GM12892 (cell line): ENCODE measurements around the gene UBE2H.

Source experiments
- POLR2A ChIP-seq: IDR thresholded peaks from 2 replicates; pipeline ENCODE4 v1.6.1; 2011; ENCODE audit warnings: low read depth, low read length, control low read depth
- POLR2AphosphoS5 ChIP-seq: IDR thresholded peaks from 2 replicates; pipeline ENCODE4 v1.6.1; 2011; ENCODE audit warnings: low read depth, low read length, control low read depth
- TAF1 ChIP-seq: IDR thresholded peaks from 2 replicates; pipeline ENCODE4 v1.6.1; 2011; ENCODE audit warnings: low read depth, mild to moderate bottlenecking, control low read depth, low read length, borderline replicate concordance

DNA sequence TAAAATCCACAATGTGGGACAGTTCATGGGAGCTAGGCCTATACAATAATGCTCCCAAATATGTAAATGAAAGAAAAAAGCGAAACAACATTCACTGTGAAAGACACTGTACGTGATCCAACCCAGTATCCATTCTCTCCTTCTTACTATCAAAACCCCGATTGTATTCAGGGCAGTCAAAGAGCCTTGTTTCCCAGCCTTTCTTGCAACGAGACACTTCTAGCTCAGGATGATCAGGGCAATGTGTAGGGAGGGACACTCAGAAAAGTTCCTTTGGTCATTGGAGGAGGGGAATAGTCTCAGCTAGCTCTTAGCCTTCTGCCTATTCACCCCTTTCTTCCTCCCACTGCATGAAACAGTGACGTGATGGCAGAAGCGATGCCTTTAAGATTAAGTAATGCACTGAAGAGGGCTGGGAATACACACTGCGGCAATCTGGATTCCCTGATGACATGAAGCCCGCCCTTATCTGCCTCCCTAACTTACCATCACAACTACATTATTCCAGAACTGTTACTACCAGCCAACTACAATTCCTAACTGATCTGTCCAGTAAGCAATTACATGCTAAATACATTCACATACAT, 27.3 kb downstream of the UBE2H start:
- TF ChIP-seq TAF1: no peak
- no peak for TF ChIP-seq POLR2A
- TF ChIP-seq POLR2AphosphoS5: no peak
